GM12878 (cell line): ENCODE data around the gene AGBL3. TPM values are rescaled to one million over a fixed set of nuclear protein-coding genes. Genes with fewer than 3 reads are reported as not detected.

Source experiments
- ATAC-seq: fragments of 200-7000 bp; cut with Tn5 transposase; 3 replicates; pipeline ENCODE4 v1.9.1; 2020; ENCODE audit warnings: mild to moderate bottlenecking, moderate library complexity
- BruUV-seq: library from RNA; stranded (reverse); fragments of 400-500 nt; replicated peaks from 2 replicates; lab custom pipeline; 2021; lab: Mats Ljungman, UMichigan
- CTCF ChIA-PET: fragments of 300-600 bp; sonication (Branson Sonifier 250); formaldehyde crosslinking; extraction: SDS; loops from one replicate; lab custom pipeline; 2021; ENCODE audit warnings: inconsistent platforms; lab: Yijun Ruan, JAX
- POLR2A ChIA-PET: fragments of 350-600 bp; formaldehyde crosslinking; extraction: SDS; loops from one replicate; lab custom pipeline; 2021; ENCODE audit warnings: inconsistent platforms; lab: Charles Lee
- RAD21 ChIA-PET: fragments of 300-600 bp; sonication (Branson Sonifier 250); formaldehyde crosslinking; loops from one replicate; lab custom pipeline; 2023; ENCODE audit warnings: antibody characterized with exemption; ENCODE audit not compliant: unreplicated experiment; lab: Charles Lee
- SMC1A ChIA-PET: fragments of 300-600 bp; sonication (Branson Sonifier 250); formaldehyde crosslinking; loops from one replicate; lab custom pipeline; 2023; ENCODE audit not compliant: unreplicated experiment, uncharacterized antibody; lab: Charles Lee
- DNase-seq: peaks from one replicate; pipeline ENCODE4 v3.0.0-alpha.2; 2011; ENCODE audit warnings: low read depth, low spot score
- FAIRE-seq: peaks from 3 replicates; lab custom pipeline; 2011; peaks lifted over from hg19 to GRCh38; lab: Jason Lieb, UNC
- H2AFZ ChIP-seq: 2 replicates; pipeline ENCODE4 v1.6.0; 2011; ENCODE audit warnings: low read depth, low read length, control low read depth; ENCODE audit not compliant: control insufficient read depth
- H3K27ac ChIP-seq: 2 replicates; pipeline ENCODE4 v1.5.1; 2011; ENCODE audit warnings: control low read depth; ENCODE audit not compliant: control insufficient read depth, insufficient read depth
- H3K27me3 ChIP-seq, 2 experiments: replicated peaks in 1 of 2; 2 replicates each; pipeline versions ENCODE4 v1.6.0 to v1.6.1; 2011; ENCODE audit warnings: low read length in 1 of 2; ENCODE audit not compliant: control insufficient read depth in 2 of 2, insufficient read depth in 2 of 2
- H3K36me3 ChIP-seq, 2 experiments: 2 replicates each; pipeline ENCODE4 v1.5.1; 2011; ENCODE audit warnings: low read length in 1 of 2; ENCODE audit not compliant: control insufficient read depth in 2 of 2, insufficient read depth in 2 of 2
- H3K4me1 ChIP-seq: 2 replicates; pipeline ENCODE4 v1.6.1; 2011; ENCODE audit warnings: mild to moderate bottlenecking, low read length, moderate library complexity, mixed read lengths; ENCODE audit not compliant: control insufficient read depth, insufficient read depth
- H3K4me2 ChIP-seq: 2 replicates; pipeline ENCODE4 v1.6.0; 2011; ENCODE audit warnings: control low read depth; ENCODE audit not compliant: control insufficient read depth, insufficient read depth
- H3K4me3 ChIP-seq: fragments of 200-600 bp; sonication (generic); 2 replicates; pipeline ENCODE4 v1.5.1; 2016
- H3K79me2 ChIP-seq: 2 replicates; pipeline ENCODE4 v1.6.0; 2011; ENCODE audit warnings: low read length; ENCODE audit not compliant: control insufficient read depth, insufficient read depth
- H3K9ac ChIP-seq: 2 replicates; pipeline ENCODE4 v1.8.0; 2011; ENCODE audit warnings: low read length, control low read depth, mixed read lengths; ENCODE audit not compliant: control insufficient read depth, insufficient read depth
- H3K9me3 ChIP-seq: replicated peaks from 3 replicates; pipeline ENCODE4 v1.5.1; 2011; ENCODE audit warnings: mild to moderate bottlenecking, low read length; ENCODE audit not compliant: control insufficient read depth, insufficient read depth
- H4K20me1 ChIP-seq: 2 replicates; pipeline ENCODE4 v1.6.0; 2011; ENCODE audit not compliant: control insufficient read depth, insufficient read depth
- CBX3 ChIP-seq: fragments of 200-600 bp; sonication (generic); IDR thresholded peaks from 2 replicates; pipeline ENCODE4 v1.6.1; 2016; ENCODE audit warnings: low read depth, borderline replicate concordance
- EZH2 ChIP-seq: IDR thresholded peaks from 2 replicates; pipeline ENCODE4 v1.6.1; 2012; ENCODE audit warnings: low read depth, mild to moderate bottlenecking, control low read depth, inconsistent platforms, low read length, borderline replicate concordance; ENCODE audit not compliant: control insufficient read depth
- MTA3 ChIP-seq: IDR thresholded peaks from 2 replicates; pipeline ENCODE4 v1.6.1; 2012; ENCODE audit warnings: low read length, inconsistent platforms, borderline replicate concordance
- NFXL1 ChIP-seq: fragments of 450-650 bp; IDR thresholded peaks from 2 replicates; pipeline ENCODE4 v1.6.1; 2017; ENCODE audit warnings: antibody characterized with exemption, mild to moderate bottlenecking, borderline replicate concordance
- POU2F2 ChIP-seq: IDR thresholded peaks from 3 replicates; pipeline ENCODE4 v1.6.1; 2011; ENCODE audit warnings: low read depth, mild to moderate bottlenecking, low read length, borderline replicate concordance
- SP1 ChIP-seq: IDR thresholded peaks from one replicate; pipeline ENCODE4 v1.6.1; 2011; ENCODE audit warnings: low read depth, low read length
- SPI1 ChIP-seq: IDR thresholded peaks from 2 replicates; pipeline ENCODE4 v1.6.1; 2011; ENCODE audit warnings: low read depth, mild to moderate bottlenecking, low read length, moderate library complexity, borderline replicate concordance; ENCODE audit not compliant: insufficient read depth
- ZBED1 ChIP-seq: IDR thresholded peaks from 2 replicates; pipeline ENCODE4 v1.6.1; 2016; ENCODE audit warnings: borderline replicate concordance
- ZNF217 ChIP-seq: fragments of 450-650 bp; IDR thresholded peaks from 2 replicates; pipeline ENCODE4 v1.6.1; 2017; ENCODE audit warnings: antibody characterized with exemption, mild to moderate bottlenecking
- WGBS: methylation state at CpG from one replicate; pipeline ENCODE4 v1.1.6; 2016; ENCODE audit warnings: low lambda C conversion rate; ENCODE audit not compliant: insufficient replicate concordance, insufficient coverage; ENCODE audit errors: missing lambda C conversion rate; 5-methylcytosine and 5-hydroxymethylcytosine counted together
- in situ Hi-C: fragments of 300-500 bp; cut with MboI; formaldehyde crosslinking; loops from 9 replicates; pipeline ENCODE4 v1.14.3; 2018; ENCODE audit warnings: mixed read lengths
- intact Hi-C: fragments of 100-400 bp; cut with micrococcal nuclease; formaldehyde crosslinking; loops from one replicate; pipeline ENCODE4 v1.14.2; 2022; ENCODE audit not compliant: unreplicated experiment
- polyA plus RNA-seq, 11 experiments: library from polyadenylated mRNA; depleted of rRNA in 4 of 11; unstranded in 6 of 11; stranded (reverse) in 5 of 11; fragments of >200 nt; fragmentation: Nextera tagmentation in 4 of 11; fragmentation: Illumina TruSeq in 1 of 11; extraction: Ambion mirVana in 4 of 11; extraction: Trizol in 1 of 11; gene quantifications; 1 replicate in 1 of 11; 2 replicates in 10 of 11; pipeline versions ENCODE4 v1.2.1 to v1.2.3, GENCODE V29; 2011 to 2016; ENCODE audit warnings: inconsistent platforms in 2 of 11, missing spikeins in 2 of 11, low read depth in 1 of 11
- total RNA-seq, 4 experiments: library from RNA; depleted of rRNA in 3 of 4; stranded (reverse); fragments of >200 nt in 3 of 4; fragmentation: Illumina TruSeq in 1 of 4; extraction: Trizol in 1 of 4; gene quantifications; 2 replicates each; pipeline versions ENCODE4 v1.2.1 to v1.2.3, GENCODE V29; 2013 to 2021
- TF ChIP-seq, protein P1 (sequence below): fragments of 450-650 bp; IDR thresholded peaks from 2 replicates; pipeline ENCODE4 v1.6.1; 2017; ENCODE audit warnings: mild to moderate bottlenecking, low read depth, inconsistent platforms; ENCODE audit not compliant: poor library complexity, severe bottlenecking
- TF ChIP-seq, protein P2 (sequence below): fragments of 450-650 bp; IDR thresholded peaks from 2 replicates; pipeline ENCODE4 v1.6.1; 2016; ENCODE audit warnings: mild to moderate bottlenecking
- TF ChIP-seq, protein P3 (sequence below): IDR thresholded peaks from 2 replicates; pipeline ENCODE4 v1.6.1; 2012; ENCODE audit warnings: mild to moderate bottlenecking, low read depth, low read length
- TF ChIP-seq, protein P4 (sequence below): fragments of 150-350 bp; IDR thresholded peaks from 2 replicates; pipeline ENCODE4 v1.6.1; 2016; ENCODE audit warnings: low read depth, low read length

AGBL3 gene
- total and polyA plus RNA-seq, 10 of the 15 experiments (the other 5 are each of a cell fraction or from before 2014, with no cell fraction given): 0.82 to 12.4 (median 3.7) TPM

DNA sequence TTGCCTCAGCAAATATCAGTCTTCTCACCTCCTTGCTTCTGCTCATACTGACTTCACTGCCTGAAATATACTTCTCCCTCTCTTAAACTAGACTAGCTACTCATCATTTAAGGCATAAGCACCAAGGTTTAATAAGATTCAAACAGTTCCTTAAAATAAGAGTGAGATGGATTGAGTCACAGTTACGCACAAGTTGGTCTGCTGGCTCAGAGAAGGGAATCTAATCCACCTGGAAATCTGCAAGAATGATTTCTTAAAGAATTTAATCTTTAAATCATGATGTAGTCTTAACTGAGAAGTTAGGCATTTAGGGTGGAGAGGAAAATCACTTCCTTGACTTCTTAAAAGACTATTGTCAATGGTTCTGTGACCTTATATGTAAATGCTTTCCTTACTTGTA is 105.4 kb downstream of the AGBL3 start:
- Histone ChIP-seq H3K4me2 (no peak overlapping the region), H3K79me2 (no peaks in the 10 kb centered on the region), H3K9me3 (peaks cover 2% of the 10 kb centered on the region), H4K20me1 (no peaks in the 10 kb centered on the region), H3K4me1 (no peaks in the 10 kb centered on the region), H3K27ac (no peak overlapping the region), H2AFZ (no peak overlapping the region), H3K36me3 (no peaks in the 10 kb centered on the region), H3K4me3 (no peak overlapping the region), H3K27me3 (no peaks in the 10 kb centered on the region), H3K9ac (no peak overlapping the region)
- BruUV-seq: no TSS peak
- CTCF ChIA-PET: no interaction called here
- 33% methylated on average over 1 of the region's 1 CpG for WGBS
- DNase-seq (no peak), FAIRE-seq (no peak), ATAC-seq (no peak)
- in situ Hi-C loops (no loop called here), intact Hi-C loops (no loop called here)
- POLR2A ChIA-PET: no interaction called here
- RAD21 ChIA-PET: no interaction called here
- SMC1A ChIA-PET: interaction anchor here (0.7 to 1.4 kb wide), 3 partner anchors 18 to 99 kb away, joined by 3 read pairs; no protein-coding TSS in a partner anchor
- TF ChIP-seq, protein P1, sequence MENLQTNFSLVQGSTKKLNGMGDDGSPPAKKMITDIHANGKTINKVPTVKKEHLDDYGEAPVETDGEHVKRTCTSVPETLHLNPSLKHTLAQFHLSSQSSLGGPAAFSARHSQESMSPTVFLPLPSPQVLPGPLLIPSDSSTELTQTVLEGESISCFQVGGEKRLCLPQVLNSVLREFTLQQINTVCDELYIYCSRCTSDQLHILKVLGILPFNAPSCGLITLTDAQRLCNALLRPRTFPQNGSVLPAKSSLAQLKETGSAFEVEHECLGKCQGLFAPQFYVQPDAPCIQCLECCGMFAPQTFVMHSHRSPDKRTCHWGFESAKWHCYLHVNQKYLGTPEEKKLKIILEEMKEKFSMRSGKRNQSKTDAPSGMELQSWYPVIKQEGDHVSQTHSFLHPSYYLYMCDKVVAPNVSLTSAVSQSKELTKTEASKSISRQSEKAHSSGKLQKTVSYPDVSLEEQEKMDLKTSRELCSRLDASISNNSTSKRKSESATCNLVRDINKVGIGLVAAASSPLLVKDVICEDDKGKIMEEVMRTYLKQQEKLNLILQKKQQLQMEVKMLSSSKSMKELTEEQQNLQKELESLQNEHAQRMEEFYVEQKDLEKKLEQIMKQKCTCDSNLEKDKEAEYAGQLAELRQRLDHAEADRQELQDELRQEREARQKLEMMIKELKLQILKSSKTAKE: no peak
- TF ChIP-seq CBX3 (no peak), SPI1 (no peak), EZH2 (no peak), ZBED1 (no peak), POU2F2 (no peak), SP1 (no peak), ZNF217 (no peak), MTA3 (no peak), NFXL1 (no peak)
- TF ChIP-seq, protein P2, sequence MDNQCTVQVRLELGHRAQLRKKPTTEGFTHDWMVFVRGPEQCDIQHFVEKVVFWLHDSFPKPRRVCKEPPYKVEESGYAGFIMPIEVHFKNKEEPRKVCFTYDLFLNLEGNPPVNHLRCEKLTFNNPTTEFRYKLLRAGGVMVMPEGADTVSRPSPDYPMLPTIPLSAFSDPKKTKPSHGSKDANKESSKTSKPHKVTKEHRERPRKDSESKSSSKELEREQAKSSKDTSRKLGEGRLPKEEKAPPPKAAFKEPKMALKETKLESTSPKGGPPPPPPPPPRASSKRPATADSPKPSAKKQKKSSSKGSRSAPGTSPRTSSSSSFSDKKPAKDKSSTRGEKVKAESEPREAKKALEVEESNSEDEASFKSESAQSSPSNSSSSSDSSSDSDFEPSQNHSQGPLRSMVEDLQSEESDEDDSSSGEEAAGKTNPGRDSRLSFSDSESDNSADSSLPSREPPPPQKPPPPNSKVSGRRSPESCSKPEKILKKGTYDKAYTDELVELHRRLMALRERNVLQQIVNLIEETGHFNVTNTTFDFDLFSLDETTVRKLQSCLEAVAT: no peak
- TF ChIP-seq, protein P3, sequence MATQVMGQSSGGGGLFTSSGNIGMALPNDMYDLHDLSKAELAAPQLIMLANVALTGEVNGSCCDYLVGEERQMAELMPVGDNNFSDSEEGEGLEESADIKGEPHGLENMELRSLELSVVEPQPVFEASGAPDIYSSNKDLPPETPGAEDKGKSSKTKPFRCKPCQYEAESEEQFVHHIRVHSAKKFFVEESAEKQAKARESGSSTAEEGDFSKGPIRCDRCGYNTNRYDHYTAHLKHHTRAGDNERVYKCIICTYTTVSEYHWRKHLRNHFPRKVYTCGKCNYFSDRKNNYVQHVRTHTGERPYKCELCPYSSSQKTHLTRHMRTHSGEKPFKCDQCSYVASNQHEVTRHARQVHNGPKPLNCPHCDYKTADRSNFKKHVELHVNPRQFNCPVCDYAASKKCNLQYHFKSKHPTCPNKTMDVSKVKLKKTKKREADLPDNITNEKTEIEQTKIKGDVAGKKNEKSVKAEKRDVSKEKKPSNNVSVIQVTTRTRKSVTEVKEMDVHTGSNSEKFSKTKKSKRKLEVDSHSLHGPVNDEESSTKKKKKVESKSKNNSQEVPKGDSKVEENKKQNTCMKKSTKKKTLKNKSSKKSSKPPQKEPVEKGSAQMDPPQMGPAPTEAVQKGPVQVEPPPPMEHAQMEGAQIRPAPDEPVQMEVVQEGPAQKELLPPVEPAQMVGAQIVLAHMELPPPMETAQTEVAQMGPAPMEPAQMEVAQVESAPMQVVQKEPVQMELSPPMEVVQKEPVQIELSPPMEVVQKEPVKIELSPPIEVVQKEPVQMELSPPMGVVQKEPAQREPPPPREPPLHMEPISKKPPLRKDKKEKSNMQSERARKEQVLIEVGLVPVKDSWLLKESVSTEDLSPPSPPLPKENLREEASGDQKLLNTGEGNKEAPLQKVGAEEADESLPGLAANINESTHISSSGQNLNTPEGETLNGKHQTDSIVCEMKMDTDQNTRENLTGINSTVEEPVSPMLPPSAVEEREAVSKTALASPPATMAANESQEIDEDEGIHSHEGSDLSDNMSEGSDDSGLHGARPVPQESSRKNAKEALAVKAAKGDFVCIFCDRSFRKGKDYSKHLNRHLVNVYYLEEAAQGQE: no peak
- TF ChIP-seq, protein P4, sequence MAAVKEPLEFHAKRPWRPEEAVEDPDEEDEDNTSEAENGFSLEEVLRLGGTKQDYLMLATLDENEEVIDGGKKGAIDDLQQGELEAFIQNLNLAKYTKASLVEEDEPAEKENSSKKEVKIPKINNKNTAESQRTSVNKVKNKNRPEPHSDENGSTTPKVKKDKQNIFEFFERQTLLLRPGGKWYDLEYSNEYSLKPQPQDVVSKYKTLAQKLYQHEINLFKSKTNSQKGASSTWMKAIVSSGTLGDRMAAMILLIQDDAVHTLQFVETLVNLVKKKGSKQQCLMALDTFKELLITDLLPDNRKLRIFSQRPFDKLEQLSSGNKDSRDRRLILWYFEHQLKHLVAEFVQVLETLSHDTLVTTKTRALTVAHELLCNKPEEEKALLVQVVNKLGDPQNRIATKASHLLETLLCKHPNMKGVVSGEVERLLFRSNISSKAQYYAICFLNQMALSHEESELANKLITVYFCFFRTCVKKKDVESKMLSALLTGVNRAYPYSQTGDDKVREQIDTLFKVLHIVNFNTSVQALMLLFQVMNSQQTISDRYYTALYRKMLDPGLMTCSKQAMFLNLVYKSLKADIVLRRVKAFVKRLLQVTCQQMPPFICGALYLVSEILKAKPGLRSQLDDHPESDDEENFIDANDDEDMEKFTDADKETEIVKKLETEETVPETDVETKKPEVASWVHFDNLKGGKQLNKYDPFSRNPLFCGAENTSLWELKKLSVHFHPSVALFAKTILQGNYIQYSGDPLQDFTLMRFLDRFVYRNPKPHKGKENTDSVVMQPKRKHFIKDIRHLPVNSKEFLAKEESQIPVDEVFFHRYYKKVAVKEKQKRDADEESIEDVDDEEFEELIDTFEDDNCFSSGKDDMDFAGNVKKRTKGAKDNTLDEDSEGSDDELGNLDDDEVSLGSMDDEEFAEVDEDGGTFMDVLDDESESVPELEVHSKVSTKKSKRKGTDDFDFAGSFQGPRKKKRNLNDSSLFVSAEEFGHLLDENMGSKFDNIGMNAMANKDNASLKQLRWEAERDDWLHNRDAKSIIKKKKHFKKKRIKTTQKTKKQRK: no peak
